Measurements from ENCODE around the gene HIVEP3.

DNA sequence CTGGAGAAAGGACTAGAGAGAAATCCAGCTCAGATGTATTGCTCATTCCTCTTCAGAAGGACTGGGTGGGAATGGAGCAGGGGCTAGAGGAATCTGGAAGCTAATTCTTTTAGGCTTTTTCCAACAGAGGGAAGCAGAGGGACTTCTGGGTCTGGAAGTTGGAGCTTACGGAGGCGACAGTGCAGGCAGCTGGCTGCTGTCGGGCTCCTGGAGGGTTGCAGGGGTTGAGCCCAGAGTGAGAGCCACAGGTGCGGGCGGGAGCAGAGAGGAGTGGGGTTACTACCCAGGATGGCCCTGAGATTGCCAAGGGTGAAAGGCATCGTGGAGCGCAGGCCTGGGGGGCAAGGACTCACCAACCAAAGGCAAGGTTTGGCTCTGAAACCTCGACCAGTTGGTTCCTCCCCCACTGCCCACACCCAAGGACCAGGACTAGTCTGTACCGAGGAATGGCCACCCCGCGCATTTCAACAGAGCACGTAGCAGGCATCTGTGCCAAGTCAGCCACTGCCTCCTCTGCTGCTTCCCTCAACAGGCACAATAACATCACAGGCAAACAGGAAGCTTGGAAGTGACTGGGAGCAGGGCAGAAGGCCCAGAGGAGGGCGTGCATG, 411.5 kb downstream of the HIVEP3 start:
- TF ChIP-seq MAX (IDR thresholded peaks at IDR 0.05; ENCODE audit: low read depth, low read length) (no peak), POLR2A (IDR thresholded peaks at IDR 0.05; ENCODE audit: extremely low read depth, insufficient read length) (no peak), CTCF (IDR thresholded peaks at IDR 0.05; ENCODE audit: low read depth, low read length) (no peak)
